K562 (cell line): ENCODE data around the gene CCDC124. TPM values are rescaled to one million over a fixed set of nuclear protein-coding genes. Genes with fewer than 3 reads are reported as not detected.

Source experiments
- KDM4B ChIP-seq, 2 experiments: fragments of 450-650 bp in 1 of 2; sonication (generic) in 1 of 2; IDR thresholded peaks; 2 replicates each; pipeline ENCODE4 v1.6.1; 2016 to 2017; ENCODE audit warnings: borderline replicate concordance in 2 of 2, antibody characterized with exemption in 1 of 2, low read depth in 1 of 2, mild to moderate bottlenecking in 1 of 2
- REST ChIP-seq, 2 experiments: fragments of 450-650 bp; formaldehyde crosslinking in 1 of 2; IDR thresholded peaks; 2 replicates each; pipeline versions ENCODE4 v1.4.0 to v1.6.1; 2014 to 2020; ENCODE audit warnings: mild to moderate bottlenecking in 2 of 2, borderline replicate concordance in 1 of 2, low read depth in 1 of 2
- ZBTB7A ChIP-seq: IDR thresholded peaks from 2 replicates; pipeline ENCODE4 v1.6.1; 2011; ENCODE audit warnings: low read depth, mild to moderate bottlenecking, low read length, moderate library complexity, borderline replicate concordance; ENCODE audit not compliant: control insufficient read depth
- ZFP36 ChIP-seq: fragments of 150-350 bp; IDR thresholded peaks from 2 replicates; pipeline ENCODE4 v1.6.1; 2018; ENCODE audit warnings: low read length, low read depth; ENCODE audit not compliant: partially characterized antibody
- polyA plus RNA-seq, 8 experiments: library from polyadenylated mRNA; depleted of rRNA in 4 of 8; stranded (reverse) in 5 of 8; unstranded in 3 of 8; fragments of >200 nt; fragmentation: Nextera tagmentation in 2 of 8; fragmentation: Illumina TruSeq in 1 of 8; extraction: Ambion mirVana in 2 of 8; extraction: Trizol in 1 of 8; gene quantifications; 2 replicates each; pipeline versions ENCODE4 v1.2.1 to v1.2.3, GENCODE V29; 2011 to 2014; ENCODE audit warnings: inconsistent platforms in 1 of 8, missing spikeins in 1 of 8
- total RNA-seq, 7 experiments: library from RNA; depleted of rRNA in 6 of 7; stranded (reverse); fragments of >200 nt in 6 of 7; fragmentation: Illumina TruSeq in 2 of 7; extraction: Trizol in 2 of 7; gene quantifications; 2 replicates each; pipeline versions ENCODE4 v1.2.1 to v1.2.3, GENCODE V29; 2011 to 2021; ENCODE audit warnings: low replicate concordance in 1 of 7

CCDC124 gene
- total and polyA plus RNA-seq, 9 of the 15 experiments (the other 6 are each of a cell fraction or from before 2014, with no cell fraction given), result 5.8 to 234 (median 40.1) TPM

DNA sequence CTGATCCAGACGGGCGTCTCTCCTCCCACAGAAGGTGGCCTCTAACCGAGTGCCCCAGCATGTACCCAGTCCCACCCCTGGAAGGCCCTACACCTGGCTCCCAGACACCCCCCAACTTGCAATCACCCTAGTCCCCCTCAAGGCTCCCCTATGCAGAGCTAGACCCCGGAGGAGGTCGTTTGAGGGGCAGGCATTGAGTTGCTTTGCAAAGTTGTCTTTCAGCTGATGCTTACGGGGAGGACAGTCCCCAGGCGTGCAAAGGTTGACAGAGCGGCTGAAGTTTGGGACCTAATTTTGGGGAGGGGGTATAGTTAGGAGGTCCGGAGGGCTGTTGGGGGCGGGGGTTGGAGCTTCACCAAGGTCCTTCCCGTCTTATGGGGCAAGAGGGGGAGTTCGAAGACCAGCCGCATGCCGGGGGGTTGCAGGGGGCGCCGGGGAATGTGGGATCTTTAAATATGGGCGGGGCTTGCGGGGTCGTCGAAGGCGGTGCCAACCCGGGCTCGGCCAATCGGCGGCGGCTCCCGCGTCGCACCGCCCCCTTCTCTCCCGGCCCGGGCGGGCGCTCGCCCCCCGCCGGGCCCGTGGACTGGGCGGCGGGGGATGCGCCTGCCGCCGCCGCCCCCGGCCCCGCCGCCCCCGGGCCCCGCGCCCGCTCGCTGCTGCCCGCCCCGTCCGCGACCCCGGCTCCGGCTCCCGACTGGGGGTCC lies 33.9 kb downstream of the CCDC124 start, which contains the start of gene KCNN1 (continued):
- peak; percentile 74; the same call in 1 of the 2 replicates for TF ChIP-seq ZBTB7A
- TF ChIP-seq REST (IDR thresholded peaks at IDR 0.05; ENCODE audit: borderline replicate concordance), result no peak
- no peak for TF ChIP-seq REST (CRISPR knock-in tag; IDR thresholded peaks at IDR 0.05; ENCODE audit: low read depth)
- no peak for TF ChIP-seq ZFP36
- no peak for TF ChIP-seq KDM4B (IDR thresholded peaks at IDR 0.05; ENCODE audit: borderline replicate concordance in 2 of 2, low read depth in 1 of 2)
- TF ChIP-seq, all 486 proteins: peak for 4
